ENCODE measurements around the gene RMDN2.

The RMDN2 gene

DNA sequence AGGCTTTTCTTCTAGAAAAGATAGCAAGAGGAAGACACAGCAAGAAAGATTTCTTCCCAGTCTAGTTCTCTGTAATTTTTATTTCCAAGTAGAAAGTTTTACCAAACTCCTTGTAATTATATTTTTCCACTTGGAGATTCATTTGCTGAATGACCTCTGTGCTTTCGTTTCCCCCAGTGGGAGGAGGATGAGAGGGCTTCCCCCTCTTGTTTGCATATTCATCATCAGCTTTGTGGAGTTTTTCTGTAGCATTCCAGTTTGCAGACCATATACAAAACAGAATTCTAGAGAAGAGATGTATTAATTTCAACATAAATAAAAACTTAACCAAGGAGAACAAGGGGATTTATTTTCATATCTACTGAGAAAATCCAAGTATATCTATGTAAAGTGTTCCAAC, 51.3 kb downstream of the RMDN2 start:
- H3K36me3 ChIP-seq (ENCODE audit: insufficient read depth, low read length) = no peaks in the 10 kb centered on the region
- no peak overlapping the region for H3K9ac ChIP-seq (ENCODE audit: low read depth, low read length)
- no peak overlapping the region for H3K4me2 ChIP-seq (ENCODE audit: low read length)
- H3K4me3 ChIP-seq (ENCODE audit: low read length) = no peak overlapping the region
- H3K9me3 ChIP-seq (replicated peaks; ENCODE audit: low read length) = no peaks in the 10 kb centered on the region
- H3K4me1 ChIP-seq (ENCODE audit: control insufficient read depth, insufficient read depth, low read length) = no peaks in the 10 kb centered on the region
- H3K27me3 ChIP-seq (ENCODE audit: control insufficient read depth, insufficient read depth, low read length) = peaks cover 3% of the 10 kb centered on the region

GRCh38 chr2:37982147-37982582, 57.1 kb downstream of the RMDN2 start:
- no peak overlapping the region for H3K9ac ChIP-seq (ENCODE audit: low read depth, low read length)
- no peaks in the 10 kb centered on the region for H3K27me3 ChIP-seq (ENCODE audit: control insufficient read depth, insufficient read depth, low read length)

DNA sequence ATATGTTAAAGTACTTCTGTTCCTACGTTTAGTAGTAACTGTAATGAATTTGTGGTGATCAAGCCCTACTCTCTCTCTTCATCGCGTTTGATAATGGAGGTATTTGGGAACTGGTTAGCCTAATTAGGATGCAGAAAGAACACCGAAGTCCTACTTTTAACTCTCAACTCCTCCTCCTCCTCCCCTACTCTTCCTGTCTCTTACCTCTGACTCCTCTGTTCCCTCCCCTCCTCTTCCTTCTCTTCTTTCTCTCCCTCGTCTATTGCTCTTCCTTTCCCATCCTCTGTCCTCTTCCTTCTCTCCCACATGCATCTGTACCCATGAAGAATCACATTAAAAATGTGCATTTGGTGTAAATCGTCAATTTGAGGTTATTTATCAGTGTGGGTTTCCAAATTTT, 57.8 kb downstream of the RMDN2 start:
- H3K9ac ChIP-seq (ENCODE audit: low read depth, low read length) = no peak overlapping the region
- H3K4me1 ChIP-seq (ENCODE audit: control insufficient read depth, insufficient read depth, low read length) = peaks cover 8% of the 10 kb centered on the region
- no peak overlapping the region for H3K4me2 ChIP-seq (ENCODE audit: low read length)
- H3K9me3 ChIP-seq (replicated peaks; ENCODE audit: low read length) = no peaks in the 10 kb centered on the region
- H3K27me3 ChIP-seq (ENCODE audit: control insufficient read depth, insufficient read depth, low read length) = no peaks in the 10 kb centered on the region
- no peaks in the 10 kb centered on the region for H3K36me3 ChIP-seq (ENCODE audit: insufficient read depth, low read length)
- H3K4me3 ChIP-seq (ENCODE audit: low read length) = no peak overlapping the region

More at GRCh38 chr2:37982147-37982582, 57.1 kb downstream of the RMDN2 start:
- H3K4me1 ChIP-seq (ENCODE audit: control insufficient read depth, insufficient read depth, low read length) = peaks cover 8% of the 10 kb centered on the region
- H3K4me2 ChIP-seq (ENCODE audit: low read length) = peak overlapping the region; percentile 66
- no peaks in the 10 kb centered on the region for H3K9me3 ChIP-seq (replicated peaks; ENCODE audit: low read length)
- no peaks in the 10 kb centered on the region for H3K36me3 ChIP-seq (ENCODE audit: insufficient read depth, low read length)
- peak overlapping the region; percentile 47 for H3K4me3 ChIP-seq (ENCODE audit: low read length)

GRCh38 chr2:37983719-37984118, 58.6 kb downstream of the RMDN2 start:
- Histone ChIP-seq H3K9me3 (replicated peaks; ENCODE audit: low read length) (no peaks in the 10 kb centered on the region), H3K36me3 (ENCODE audit: insufficient read depth, low read length) (no peaks in the 10 kb centered on the region), H3K4me3 (ENCODE audit: low read length) (no peak overlapping the region), H3K4me2 (ENCODE audit: low read length) (no peak overlapping the region), H3K9ac (ENCODE audit: low read depth, low read length) (no peak overlapping the region), H3K27me3 (ENCODE audit: control insufficient read depth, insufficient read depth, low read length) (no peaks in the 10 kb centered on the region), H3K4me1 (ENCODE audit: control insufficient read depth, insufficient read depth, low read length) (peaks cover 8% of the 10 kb centered on the region)

DNA sequence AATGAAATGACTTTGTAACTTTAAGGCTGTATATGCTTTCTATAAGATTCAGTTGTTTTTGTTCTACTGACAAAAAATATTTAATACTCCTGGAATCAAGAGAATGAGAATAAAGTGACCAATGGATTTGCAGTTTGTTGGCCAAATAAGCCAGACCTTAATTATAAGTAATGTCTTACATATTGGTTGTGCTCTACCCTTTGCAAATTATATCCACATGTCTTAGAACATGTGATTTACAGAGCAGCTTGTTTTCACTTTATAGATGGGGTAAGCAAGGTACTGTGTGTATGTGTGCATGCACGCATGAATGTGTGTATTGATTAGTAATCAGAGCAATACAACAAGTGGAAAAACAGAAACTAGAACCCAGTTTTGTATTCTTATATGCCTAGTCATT, 59.1 kb downstream of the RMDN2 start:
- H3K9ac ChIP-seq (ENCODE audit: low read depth, low read length) = no peak overlapping the region
- no peak overlapping the region for H3K4me3 ChIP-seq (ENCODE audit: low read length)
- H3K4me1 ChIP-seq (ENCODE audit: control insufficient read depth, insufficient read depth, low read length) = peaks cover 8% of the 10 kb centered on the region
- H3K36me3 ChIP-seq (ENCODE audit: insufficient read depth, low read length) = no peaks in the 10 kb centered on the region
- H3K27me3 ChIP-seq (ENCODE audit: control insufficient read depth, insufficient read depth, low read length) = no peaks in the 10 kb centered on the region
- H3K4me2 ChIP-seq (ENCODE audit: low read length) = no peak overlapping the region
- H3K9me3 ChIP-seq (replicated peaks; ENCODE audit: low read length) = no peaks in the 10 kb centered on the region

- no peaks in the 10 kb centered on the region for H3K36me3 ChIP-seq (ENCODE audit: insufficient read depth, low read length)
- H3K9me3 ChIP-seq (replicated peaks; ENCODE audit: low read length) = no peaks in the 10 kb centered on the region
- no peak overlapping the region for H3K4me3 ChIP-seq (ENCODE audit: low read length)
- H3K27me3 ChIP-seq (ENCODE audit: control insufficient read depth, insufficient read depth, low read length) = no peaks in the 10 kb centered on the region
- H3K4me1 ChIP-seq (ENCODE audit: control insufficient read depth, insufficient read depth, low read length) = peaks cover 8% of the 10 kb centered on the region
- H3K9ac ChIP-seq (ENCODE audit: low read depth, low read length) = no peak overlapping the region
- no peak overlapping the region for H3K4me2 ChIP-seq (ENCODE audit: low read length)
Observed at GRCh38 chr2:37984589-37984988, 59.5 kb downstream of the RMDN2 start.

DNA sequence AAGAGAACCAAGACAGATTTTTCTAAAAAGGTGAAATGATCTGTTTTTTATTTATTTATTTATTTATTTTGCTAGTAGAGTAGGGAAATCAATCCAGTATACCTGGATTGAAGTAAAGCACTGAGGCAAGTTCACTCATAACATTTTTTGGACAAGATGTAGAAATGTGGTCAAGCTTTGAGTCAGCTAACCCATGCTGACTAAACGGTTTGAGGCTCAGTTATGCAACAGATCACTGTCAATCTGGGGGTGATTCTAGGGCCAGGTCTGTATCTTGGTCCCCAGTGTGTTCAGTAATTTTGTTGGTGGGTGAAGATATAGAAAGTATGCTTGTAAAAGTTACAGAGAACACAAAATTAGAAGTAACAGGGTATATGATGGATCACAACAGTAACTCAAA, 60.2 kb downstream of the RMDN2 start:
- no peak overlapping the region for H3K9ac ChIP-seq (ENCODE audit: low read depth, low read length)
- H3K4me3 ChIP-seq (ENCODE audit: low read length) = no peak overlapping the region

GRCh38 chr2:37987098-37987775, 62.1 kb downstream of the RMDN2 start:
- no peaks in the 10 kb centered on the region for H3K9me3 ChIP-seq (replicated peaks; ENCODE audit: low read length)
- no peaks in the 10 kb centered on the region for H3K27me3 ChIP-seq (ENCODE audit: control insufficient read depth, insufficient read depth, low read length)
- H3K4me3 ChIP-seq (ENCODE audit: low read length) = no peak overlapping the region
- no peak overlapping the region for H3K4me2 ChIP-seq (ENCODE audit: low read length)
- no peaks in the 10 kb centered on the region for H3K36me3 ChIP-seq (ENCODE audit: insufficient read depth, low read length)
- H3K9ac ChIP-seq (ENCODE audit: low read depth, low read length) = no peak overlapping the region
- peaks cover 7% of the 10 kb centered on the region for H3K4me1 ChIP-seq (ENCODE audit: control insufficient read depth, insufficient read depth, low read length)

More for the DNA sequence above, 60.2 kb downstream of the RMDN2 start:
- Histone ChIP-seq H3K36me3 (ENCODE audit: insufficient read depth, low read length) (no peaks in the 10 kb centered on the region), H3K9me3 (replicated peaks; ENCODE audit: low read length) (no peaks in the 10 kb centered on the region), H3K4me1 (ENCODE audit: control insufficient read depth, insufficient read depth, low read length) (peaks cover 8% of the 10 kb centered on the region), H3K27me3 (ENCODE audit: control insufficient read depth, insufficient read depth, low read length) (no peaks in the 10 kb centered on the region), H3K4me2 (ENCODE audit: low read length) (no peak overlapping the region)

- no peak overlapping the region for H3K4me3 ChIP-seq (ENCODE audit: low read length)
- no peak overlapping the region for H3K4me2 ChIP-seq (ENCODE audit: low read length)
- no peak overlapping the region for H3K9ac ChIP-seq (ENCODE audit: low read depth, low read length)
- no peaks in the 10 kb centered on the region for H3K27me3 ChIP-seq (ENCODE audit: control insufficient read depth, insufficient read depth, low read length)
- H3K4me1 ChIP-seq (ENCODE audit: control insufficient read depth, insufficient read depth, low read length) = no peaks in the 10 kb centered on the region
- no peaks in the 10 kb centered on the region for H3K9me3 ChIP-seq (replicated peaks; ENCODE audit: low read length)
- H3K36me3 ChIP-seq (ENCODE audit: insufficient read depth, low read length) = no peaks in the 10 kb centered on the region
Observed at GRCh38 chr2:37992601-37993000, 67.5 kb downstream of the RMDN2 start.

DNA sequence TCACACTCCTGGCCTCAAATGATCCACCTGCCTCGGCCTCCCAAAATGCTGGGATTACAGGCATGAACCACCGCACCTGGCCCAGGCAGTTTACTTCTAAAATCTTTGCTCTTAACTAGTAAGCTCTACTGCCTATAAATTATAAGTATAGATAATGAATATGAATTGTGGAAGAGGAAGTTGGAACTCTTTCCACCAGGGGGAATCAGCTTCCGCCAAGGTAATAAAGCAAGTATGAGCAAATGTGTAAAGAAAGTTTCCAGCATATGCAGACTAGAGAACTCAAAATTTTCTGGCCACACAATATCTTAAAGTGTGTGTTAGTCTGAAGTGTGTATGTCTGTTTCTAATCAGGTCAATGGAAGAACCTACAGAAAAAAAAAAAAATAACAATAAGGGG, 68.1 kb downstream of the RMDN2 start:
- no peaks in the 10 kb centered on the region for H3K27me3 ChIP-seq (ENCODE audit: control insufficient read depth, insufficient read depth, low read length)
- no peak overlapping the region for H3K4me2 ChIP-seq (ENCODE audit: low read length)
- no peak overlapping the region for H3K9ac ChIP-seq (ENCODE audit: low read depth, low read length)
- no peaks in the 10 kb centered on the region for H3K9me3 ChIP-seq (replicated peaks; ENCODE audit: low read length)
- no peak overlapping the region for H3K4me3 ChIP-seq (ENCODE audit: low read length)
- H3K36me3 ChIP-seq (ENCODE audit: insufficient read depth, low read length) = no peaks in the 10 kb centered on the region
- no peaks in the 10 kb centered on the region for H3K4me1 ChIP-seq (ENCODE audit: control insufficient read depth, insufficient read depth, low read length)

- H3K4me3 ChIP-seq (ENCODE audit: low read length) = no peak overlapping the region
- H3K9ac ChIP-seq (ENCODE audit: low read depth, low read length) = no peak overlapping the region
- no peak overlapping the region for H3K4me2 ChIP-seq (ENCODE audit: low read length)
- no peaks in the 10 kb centered on the region for H3K9me3 ChIP-seq (replicated peaks; ENCODE audit: low read length)
- H3K36me3 ChIP-seq (ENCODE audit: insufficient read depth, low read length) = peaks cover 3% of the 10 kb centered on the region
- no peaks in the 10 kb centered on the region for H3K4me1 ChIP-seq (ENCODE audit: control insufficient read depth, insufficient read depth, low read length)
- no peaks in the 10 kb centered on the region for H3K27me3 ChIP-seq (ENCODE audit: control insufficient read depth, insufficient read depth, low read length)
Observed at GRCh38 chr2:37997629-37998028, 72.5 kb downstream of the RMDN2 start.

GRCh38 chr2:38000485-38001222, 75.6 kb downstream of the RMDN2 start:
- Histone ChIP-seq H3K9me3 (replicated peaks; ENCODE audit: low read length) (no peaks in the 10 kb centered on the region), H3K4me2 (ENCODE audit: low read length) (no peak overlapping the region), H3K36me3 (ENCODE audit: insufficient read depth, low read length) (peaks cover 3% of the 10 kb centered on the region), H3K27me3 (ENCODE audit: control insufficient read depth, insufficient read depth, low read length) (no peaks in the 10 kb centered on the region), H3K4me3 (ENCODE audit: low read length) (no peak overlapping the region), H3K9ac (ENCODE audit: low read depth, low read length) (no peak overlapping the region), H3K4me1 (ENCODE audit: control insufficient read depth, insufficient read depth, low read length) (no peaks in the 10 kb centered on the region)

All from skeletal muscle satellite cell (primary cell).